Skeletal muscle tissue (tissue), 1 donor: Measurements from ENCODE around the gene AHSP. TPM values are rescaled to one million over a fixed set of nuclear protein-coding genes. Genes with fewer than 3 reads are reported as not detected.

Experiments used
- total RNA-seq: library from RNA; depleted of rRNA; stranded (reverse); fragments of >200 nt; gene quantifications from one replicate; pipeline ENCODE4 v1.2.3, GENCODE V29; 2014

The AHSP gene
- total RNA-seq, 1 donor from 2014 or later = 150 TPM

Other genes with a start within 250 kb of the AHSP start
- gene ITGAX, start 172.7 kb upstream of the AHSP start, total RNA-seq = 1.0 TPM
- under 0.01 TPM for gene ITGAD, start 134.6 kb upstream of the AHSP start, total RNA-seq
- gene COX6A2, start 99.5 kb upstream of the AHSP start, total RNA-seq = 49.1 TPM
- gene ZNF843, start 85.1 kb upstream of the AHSP start, total RNA-seq = 0.52 TPM
- 6.8 TPM for gene ARMC5, start 68.4 kb upstream of the AHSP start, total RNA-seq
- 30.8 TPM for gene TGFB1I1, start 55.7 kb upstream of the AHSP start, total RNA-seq
- not detected for gene SLC5A2, start 44.8 kb upstream of the AHSP start, total RNA-seq
- gene RUSF1, start 19.5 kb upstream of the AHSP start, total RNA-seq = 30.8 TPM